HG03565 (cell line): ENCODE results near the gene DUOX1.

Experiments used
- ATAC-seq: cut with Tn5 transposase; IDR thresholded peaks from one replicate; pipeline ENCODE4 v1.9.1; 2021; ENCODE audit warnings: mild to moderate bottlenecking, moderate library complexity; ENCODE audit not compliant: unreplicated experiment

DUOX1 gene

GRCh38 chr15:45185903-45186770, 56.3 kb downstream of the DUOX1 start:
- ATAC-seq: no peak

GRCh38 chr15:45186771-45187577, 57.2 kb downstream of the DUOX1 start:
- no peak for ATAC-seq

GRCh38 chr15:45187578-45187893, 57.7 kb downstream of the DUOX1 start:
- no peak for ATAC-seq

GRCh38 chr15:45187894-45188830, 58.4 kb downstream of the DUOX1 start, which contains the start of gene SHF:
SHF (minus strand) TSS chr15:45187966; CDS start chr15:45187951, 15 bp downstream.
- no peak for ATAC-seq

GRCh38 chr15:45197512-45197911, 67.7 kb downstream of the DUOX1 start:
- ATAC-seq: no peak

GRCh38 chr15:45198337-45199135, 68.7 kb downstream of the DUOX1 start:
- peak; percentile 48 for ATAC-seq

- peak; percentile 2 for ATAC-seq
These were observed 69.5 kb downstream of the DUOX1 start for GRCh38 chr15:45199136-45199810.

- peak; percentile 41 for ATAC-seq
These were observed 70.4 kb downstream of the DUOX1 start for GRCh38 chr15:45200001-45200798.

- no peak for ATAC-seq
These were observed 71.2 kb downstream of the DUOX1 start for GRCh38 chr15:45200799-45201556.

- no peak for ATAC-seq
These were observed 71.7 kb downstream of the DUOX1 start for GRCh38 chr15:45201557-45201859.

GRCh38 chr15:45201869-45202268, 72.1 kb downstream of the DUOX1 start:
- no peak for ATAC-seq

GRCh38 chr15:45203182-45203581, 73.4 kb downstream of the DUOX1 start:
- no peak for ATAC-seq

- ATAC-seq: no peak
These were observed 75.4 kb downstream of the DUOX1 start for GRCh38 chr15:45205192-45205591.

GRCh38 chr15:45212493-45212892, 82.7 kb downstream of the DUOX1 start:
- ATAC-seq: no peak
